CD4-positive, alpha-beta memory T cell (primary cell): ENCODE measurements around the gene LRRC8D. TPM values are rescaled to one million over a fixed set of nuclear protein-coding genes. Genes with fewer than 3 reads are reported as not detected.

ENCODE experiments used
- CTCF ChIA-PET: fragments of 350-600 bp; sonication (Branson Sonifier 250); formaldehyde crosslinking; loops from one replicate; lab custom pipeline; 2021; ENCODE audit warnings: inconsistent platforms; ENCODE audit not compliant: partially characterized antibody; lab: Charles Lee
- POLR2A ChIA-PET: fragments of 350-600 bp; sonication (Branson Sonifier 250); formaldehyde crosslinking; loops from one replicate; lab custom pipeline; 2021; ENCODE audit not compliant: partially characterized antibody; lab: Charles Lee
- DNase-seq, 5 donors: peaks; one replicate each; pipeline versions ENCODE4 v3.0.0 to v3.0.0-alpha.2; 2020 to 2022; ENCODE audit warnings: mixed read lengths in 1 of 5
- H3K27ac ChIP-seq: one replicate; pipeline ENCODE4 v1.7.0; 2013; ENCODE audit warnings: low read depth, low read length
- H3K27me3 ChIP-seq: 2 replicates; pipeline ENCODE4 v1.7.0; 2013; ENCODE audit warnings: mild to moderate bottlenecking, low read length, moderate library complexity; ENCODE audit not compliant: insufficient read depth
- H3K36me3 ChIP-seq: 2 replicates; pipeline ENCODE4 v1.7.0; 2013; ENCODE audit warnings: mild to moderate bottlenecking, low read length, moderate library complexity; ENCODE audit not compliant: insufficient read depth
- H3K4me1 ChIP-seq: 2 replicates; pipeline ENCODE4 v1.7.0; 2013; ENCODE audit warnings: mild to moderate bottlenecking, low read length, moderate library complexity; ENCODE audit not compliant: insufficient read depth
- H3K4me3 ChIP-seq, 2 donors: one replicate each; pipeline ENCODE4 v1.7.0; 2013; ENCODE audit warnings: low read length in 2 of 2, mild to moderate bottlenecking in 1 of 2
- H3K9me3 ChIP-seq, 2 donors: one replicate each; pipeline ENCODE4 v1.7.0; 2013; ENCODE audit warnings: low read length in 2 of 2, control low read depth in 1 of 2; ENCODE audit not compliant: control insufficient read depth in 1 of 2
- H3K27ac Mint-ChIP-seq, 7 donors: one replicate each; pipeline ENCODE4 v1.8.0; 2020 to 2021; ENCODE audit warnings: mixed read lengths in 7 of 7, mild to moderate bottlenecking in 6 of 7, inconsistent platforms in 3 of 7, moderate library complexity in 3 of 7
- H3K27me3 Mint-ChIP-seq, 2 donors: one replicate each; pipeline ENCODE4 v1.8.0; 2020 to 2021; ENCODE audit warnings: mixed read lengths in 2 of 2
- H3K36me3 Mint-ChIP-seq, 2 donors: one replicate each; pipeline ENCODE4 v1.8.0; 2020 to 2021; ENCODE audit warnings: mixed read lengths in 2 of 2, inconsistent platforms in 1 of 2, mild to moderate bottlenecking in 1 of 2
- H3K4me1 Mint-ChIP-seq, 4 donors: one replicate each; pipeline ENCODE4 v1.8.0; 2020 to 2021; ENCODE audit warnings: mixed read lengths in 4 of 4, mild to moderate bottlenecking in 1 of 4
- H3K4me3 Mint-ChIP-seq, 8 donors: one replicate each; pipeline ENCODE4 v1.8.0; 2020 to 2021; ENCODE audit warnings: mixed read lengths in 8 of 8, mild to moderate bottlenecking in 7 of 8, moderate library complexity in 6 of 8, inconsistent platforms in 3 of 8
- H3K9me3 Mint-ChIP-seq, 8 donors: one replicate each; pipeline ENCODE4 v1.8.0; 2020 to 2021; ENCODE audit warnings: mixed read lengths in 8 of 8, mild to moderate bottlenecking in 5 of 8, inconsistent platforms in 3 of 8, moderate library complexity in 1 of 8
- intact Hi-C: fragments of 100-400 bp; cut with micrococcal nuclease; formaldehyde crosslinking; loops from one replicate; pipeline ENCODE4 v1.15.1; 2023
- polyA plus RNA-seq, 2 donors: library from polyadenylated mRNA; unstranded; fragments of 300-500 nt; fragmentation: Illumina TruSeq; gene quantifications; one replicate each; pipeline ENCODE4 v1.2.3, GENCODE V29; 2021
- total RNA-seq, 2 experiments: library from RNA; stranded (reverse); gene quantifications; one replicate each; pipeline ENCODE4 v1.2.3, GENCODE V29; 2021

The LRRC8D gene
- total and polyA plus RNA-seq, 4 experiments from 2014 or later = 56.8 to 72.7 (median 66.6) TPM

- Mint-ChIP-seq H3K27ac (no peak overlapping the region), H3K4me1 (peaks cover 7 to 14% (median 9%) of the 10 kb centered on the region in 4 donors), H3K4me3 (no peak overlapping the region), H3K9me3 (no peaks in the 10 kb centered on the region), H3K27me3 (no peaks in the 10 kb centered on the region), H3K36me3 (peaks cover 0 to 3% of the 10 kb centered on the region in 2 donors)
- Histone ChIP-seq H3K9me3 (no peaks in the 10 kb centered on the region), H3K36me3 (no peaks in the 10 kb centered on the region), H3K27me3 (no peaks in the 10 kb centered on the region), H3K27ac (no peak overlapping the region), H3K4me1 (peaks cover 5% of the 10 kb centered on the region), H3K4me3 (no peak overlapping the region)
- POLR2A ChIA-PET = interaction anchor here (1.6 kb wide), 1 partner anchor 107 kb away, joined by 3 read pairs; no protein-coding TSS in a partner anchor
- CTCF ChIA-PET = interaction anchor here (0.8 to 1.7 kb wide), 3 partner anchors 15 to 172 kb away, joined by 3 read pairs; no protein-coding TSS in a partner anchor
- intact Hi-C loops = loop anchor here (10.0 kb wide), 1 partner anchor 105 kb away; no protein-coding TSS in a partner anchor
- no peak for DNase-seq
Observed at GRCh38 chr1:89949991-89950624, 129.3 kb downstream of the LRRC8D start.

DNA sequence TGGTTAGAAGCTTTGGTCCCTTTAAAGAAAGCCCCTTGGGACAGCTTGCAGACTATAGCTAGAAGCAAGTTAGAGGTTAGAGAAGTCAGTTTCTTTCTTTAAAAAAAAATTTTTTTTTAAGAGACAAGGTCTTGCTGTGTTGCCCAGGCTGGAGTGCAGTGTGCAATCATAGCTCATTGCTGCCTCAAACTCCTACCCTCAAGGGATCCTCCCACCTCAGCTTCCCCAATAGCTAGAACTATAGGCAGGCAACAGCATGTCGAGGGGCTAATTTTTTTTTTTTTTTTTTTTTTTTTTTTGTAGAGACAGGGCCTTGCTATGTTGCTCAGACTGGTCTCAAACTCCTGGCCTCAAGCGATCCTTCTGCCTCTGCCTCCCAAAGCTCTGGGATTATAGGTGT lies 129.9 kb downstream of the LRRC8D start:
- H3K27me3 Mint-ChIP-seq = no peaks in the 10 kb centered on the region
- H3K27ac ChIP-seq = no peak overlapping the region

DNA sequence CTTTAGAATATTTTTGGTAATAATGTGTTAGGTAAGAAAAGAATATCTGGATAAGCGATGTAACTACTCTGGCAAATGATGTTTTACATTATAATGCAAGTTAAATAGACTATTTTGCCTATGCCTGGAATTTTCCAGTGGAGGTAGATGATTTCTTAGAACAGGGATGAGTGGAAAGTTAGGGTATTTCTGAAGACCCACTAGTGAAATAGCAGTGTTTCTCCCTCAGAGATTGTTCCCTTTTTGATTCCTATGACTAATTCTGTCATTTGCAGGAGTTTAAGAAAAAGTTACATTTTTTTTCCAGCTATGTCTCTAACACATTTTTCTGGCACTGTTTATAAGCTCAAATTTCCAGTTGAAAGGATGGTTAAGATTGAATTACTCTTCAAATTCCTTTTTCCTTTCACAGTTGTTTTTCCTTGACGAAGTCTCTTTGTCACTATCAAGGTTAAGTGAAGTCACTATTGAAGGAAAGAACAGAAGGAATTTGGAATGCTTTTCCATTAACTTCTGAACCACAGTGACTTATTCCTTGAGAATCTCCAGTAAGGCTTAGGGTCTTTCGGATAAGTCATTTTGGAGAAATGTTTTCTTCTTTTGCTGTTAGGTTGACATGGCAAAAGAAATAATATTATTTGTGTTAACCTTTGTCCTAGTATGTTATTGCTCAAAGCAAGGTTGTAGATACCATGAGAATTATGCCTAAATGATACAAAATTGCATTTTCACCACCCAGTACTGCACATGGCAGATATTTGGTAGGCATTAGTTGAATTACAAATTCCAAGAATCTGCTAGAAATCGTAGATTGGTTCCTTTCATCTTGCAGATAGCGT lies 131.2 kb downstream of the LRRC8D start:
- Histone ChIP-seq H3K27ac (no peak overlapping the region), H3K9me3 (no peaks in the 10 kb centered on the region), H3K4me3 (no peak overlapping the region), H3K4me1 (peaks cover 7% of the 10 kb centered on the region), H3K27me3 (no peaks in the 10 kb centered on the region), H3K36me3 (no peaks in the 10 kb centered on the region)
- ChIA-PET POLR2A (interaction anchor here (0.7 to 1.1 kb wide), 3 partner anchors 9 to 131 kb away, joined by 3 to 5 read pairs (median 3); partner anchors contain the start of gene LRRC8D), CTCF (interaction anchor here (1.3 to 1.7 kb wide), 2 partner anchors 109 to 174 kb away, joined by 3 read pairs; no protein-coding TSS in a partner anchor)
- peaks cover 11 to 15% (median 13%) of the 10 kb centered on the region in 4 donors for H3K4me1 Mint-ChIP-seq
- peaks cover 0 to 3% of the 10 kb centered on the region in 2 donors for H3K36me3 Mint-ChIP-seq
- H3K27me3 Mint-ChIP-seq = no peaks in the 10 kb centered on the region
- no peaks in the 10 kb centered on the region for H3K9me3 Mint-ChIP-seq
- no peak overlapping the region for H3K27ac Mint-ChIP-seq
- H3K4me3 Mint-ChIP-seq = no peak overlapping the region
- intact Hi-C loops = loop anchor here (10.0 kb wide), 1 partner anchor 107 kb away; no protein-coding TSS in a partner anchor
- no peak for DNase-seq

More for the DNA sequence above, 129.9 kb downstream of the LRRC8D start:
- Histone ChIP-seq H3K36me3 (no peaks in the 10 kb centered on the region), H3K27me3 (no peaks in the 10 kb centered on the region), H3K9me3 (no peaks in the 10 kb centered on the region), H3K4me3 (no peak overlapping the region), H3K4me1 (peaks cover 5% of the 10 kb centered on the region)
- H3K9me3 Mint-ChIP-seq = no peaks in the 10 kb centered on the region
- CTCF ChIA-PET = interaction anchor here (0.8 to 1.7 kb wide), 3 partner anchors 14 to 173 kb away, joined by 3 read pairs; no protein-coding TSS in a partner anchor
- no peak for DNase-seq
- POLR2A ChIA-PET = interaction anchor here (1.6 kb wide), 1 partner anchor 107 kb away, joined by 3 read pairs; no protein-coding TSS in a partner anchor
- no peak overlapping the region for H3K4me3 Mint-ChIP-seq
- no peak overlapping the region for H3K27ac Mint-ChIP-seq
- H3K36me3 Mint-ChIP-seq = peaks cover 0 to 3% of the 10 kb centered on the region in 2 donors
- peaks cover 8 to 14% (median 9%) of the 10 kb centered on the region in 4 donors for H3K4me1 Mint-ChIP-seq
- intact Hi-C loops = loop anchor here (10.0 kb wide), 1 partner anchor 106 kb away; no protein-coding TSS in a partner anchor

GRCh38 chr1:89952605-89953130 lies 131.8 kb downstream of the LRRC8D start:
- no peak overlapping the region for H3K27ac Mint-ChIP-seq
- Histone ChIP-seq H3K4me3 (no peak overlapping the region), H3K27me3 (no peaks in the 10 kb centered on the region), H3K9me3 (no peaks in the 10 kb centered on the region), H3K36me3 (no peaks in the 10 kb centered on the region), H3K27ac (no peak overlapping the region), H3K4me1 (peaks cover 12% of the 10 kb centered on the region)
- peaks cover 0 to 2% of the 10 kb centered on the region in 2 donors for H3K27me3 Mint-ChIP-seq
- POLR2A ChIA-PET = interaction anchor here (0.7 to 1.1 kb wide), 2 partner anchors 9 to 109 kb away, joined by 3 to 5 read pairs; no protein-coding TSS in a partner anchor
- H3K4me3 Mint-ChIP-seq = no peak overlapping the region
- no peaks in the 10 kb centered on the region for H3K9me3 Mint-ChIP-seq
- no peak for DNase-seq
- CTCF ChIA-PET = interaction anchor here (1.1 to 1.3 kb wide), 2 partner anchors 110 to 150 kb away, joined by 3 read pairs; no protein-coding TSS in a partner anchor
- intact Hi-C loops = loop anchor here (1.0 to 10.0 kb wide), 2 partner anchors 108 to 148 kb away; no protein-coding TSS in a partner anchor
- peaks cover 0 to 3% of the 10 kb centered on the region in 2 donors for H3K36me3 Mint-ChIP-seq
- peaks cover 16 to 20% (median 17%) of the 10 kb centered on the region in 4 donors for H3K4me1 Mint-ChIP-seq

DNA sequence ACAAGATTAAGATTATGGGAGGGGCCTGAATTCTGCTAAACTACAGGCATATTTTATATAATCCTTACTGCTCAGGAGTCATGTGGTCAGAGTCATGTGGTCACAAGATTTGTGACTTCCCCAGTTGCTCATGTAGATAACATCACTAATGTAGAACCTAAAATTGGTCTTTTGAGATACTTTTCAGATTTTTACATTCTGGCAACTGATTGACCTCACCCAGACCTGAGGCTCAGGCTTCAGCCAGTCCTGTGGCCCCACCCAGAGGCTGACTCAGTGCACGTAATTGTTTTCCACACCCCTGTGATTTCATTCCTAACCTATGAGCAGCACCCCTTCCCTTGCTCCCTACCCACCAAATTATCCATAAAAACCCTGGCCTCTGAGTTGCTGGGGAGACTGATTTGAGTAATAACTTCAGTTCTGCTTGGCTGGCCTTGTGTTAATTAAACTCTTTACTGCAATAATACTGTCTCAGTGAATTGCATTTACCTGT lies 132.3 kb downstream of the LRRC8D start:
- no peaks in the 10 kb centered on the region for H3K27me3 ChIP-seq
- Mint-ChIP-seq H3K27me3 (peaks cover 0 to 2% of the 10 kb centered on the region in 2 donors), H3K4me1 (peaks cover 16 to 20% (median 17%) of the 10 kb centered on the region in 4 donors), H3K4me3 (no peak overlapping the region), H3K27ac (no peak overlapping the region), H3K9me3 (no peaks in the 10 kb centered on the region), H3K36me3 (no peaks in the 10 kb centered on the region)
- no peaks in the 10 kb centered on the region for H3K9me3 ChIP-seq
- H3K4me3 ChIP-seq = no peak overlapping the region
- CTCF ChIA-PET = interaction anchor here (1.0 to 1.7 kb wide), 4 partner anchors 110 to 150 kb away, joined by 3 to 4 read pairs (median 3); no protein-coding TSS in a partner anchor
- POLR2A ChIA-PET = no interaction called here
- DNase-seq = peak in 3 of 5 donors; percentile 15 to 21 (median 17)
- no peaks in the 10 kb centered on the region for H3K36me3 ChIP-seq
- H3K27ac ChIP-seq = no peak overlapping the region
- H3K4me1 ChIP-seq = peaks cover 12% of the 10 kb centered on the region
- intact Hi-C loops = loop anchor here (1.0 to 10.0 kb wide), 2 partner anchors 108 to 149 kb away; no protein-coding TSS in a partner anchor

- ChIA-PET POLR2A (no interaction called here), CTCF (interaction anchor here (0.8 to 1.7 kb wide), 3 partner anchors 92 to 150 kb away, joined by 3 to 4 read pairs (median 3); no protein-coding TSS in a partner anchor)
- Mint-ChIP-seq H3K36me3 (no peaks in the 10 kb centered on the region), H3K4me1 (peaks cover 16 to 20% (median 17%) of the 10 kb centered on the region in 4 donors), H3K9me3 (no peaks in the 10 kb centered on the region), H3K27ac (peak overlapping the region in 3 of 7 donors; percentile 49 to 63 (median 59)), H3K4me3 (no peak overlapping the region), H3K27me3 (peaks cover 0 to 2% of the 10 kb centered on the region in 2 donors)
- intact Hi-C loops = loop anchor here (1.0 to 10.0 kb wide), 2 partner anchors 109 to 150 kb away; no protein-coding TSS in a partner anchor
- Histone ChIP-seq H3K9me3 (no peaks in the 10 kb centered on the region), H3K27me3 (no peaks in the 10 kb centered on the region), H3K4me1 (peaks cover 12% of the 10 kb centered on the region), H3K27ac (no peak overlapping the region), H3K4me3 (no peak overlapping the region), H3K36me3 (no peaks in the 10 kb centered on the region)
- DNase-seq = no peak
Observed at GRCh38 chr1:89953929-89954328, 133.1 kb downstream of the LRRC8D start.
